Stimulated activated CD4-positive, alpha-beta T cell treated with anti-CD3 and anti-CD28 coated beads, Interleukin-12 subunit alpha, Interleukin-12 subunit beta, amount 100 ng/mL, for 48 hours (primary cell): Measurements from ENCODE around the gene TUBA4B.
A peak's percentile ranks its signal among the peaks of the same experiment; 100 is the strongest.
"Not testable (repeated sequence)": the region's sequence is repeated elsewhere in the genome, so short reads cannot be mapped to it uniquely, and the experiment has no call there.

Source experiments
- DNase-seq, 3 donors: peaks; one replicate each; pipeline ENCODE4 v3.0.0-alpha.2; 2020; ENCODE audit warnings: low read depth in 2 of 3, low spot score in 1 of 3

The TUBA4B gene

DNA sequence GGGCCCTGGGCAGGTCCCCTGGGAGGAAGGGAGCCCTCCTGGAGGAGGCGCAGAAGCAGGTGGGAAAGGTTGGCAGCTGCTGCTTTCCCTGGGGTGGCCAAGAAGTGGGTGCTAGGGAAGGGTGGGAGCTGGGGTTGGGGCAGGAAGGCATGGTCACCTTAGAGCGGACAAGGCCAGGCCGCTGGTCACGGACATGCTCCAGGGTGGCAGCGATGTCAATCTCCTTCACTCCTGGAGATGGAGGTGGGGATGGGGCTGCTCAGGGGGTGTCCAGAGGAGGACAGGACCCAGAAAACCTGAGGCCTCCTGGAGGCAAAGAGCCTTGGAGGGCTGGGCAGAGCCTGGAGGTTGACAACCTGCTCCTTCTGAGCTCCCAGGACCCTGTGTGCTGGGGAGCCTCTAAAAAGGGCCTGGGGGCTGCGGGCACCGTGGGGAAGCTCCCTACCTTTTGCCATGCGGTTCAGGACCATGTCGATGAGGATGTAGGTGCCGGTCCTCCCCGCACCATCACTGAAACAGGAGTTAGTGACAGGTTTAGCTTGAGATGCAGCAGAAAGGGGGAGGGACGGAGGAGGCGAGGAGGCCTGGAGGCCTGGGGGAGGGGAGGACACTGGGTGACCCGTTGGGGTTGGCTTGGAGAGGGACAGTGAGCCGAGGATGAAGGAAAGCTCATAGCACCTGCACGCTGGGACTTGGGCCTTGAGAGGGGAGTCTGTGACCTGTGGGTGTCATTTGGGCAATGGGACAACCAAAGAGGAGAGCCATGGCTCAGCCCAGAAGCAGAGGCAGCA lies 37.5 kb downstream of the TUBA4B start:
- DNase-seq = no peak

DNA sequence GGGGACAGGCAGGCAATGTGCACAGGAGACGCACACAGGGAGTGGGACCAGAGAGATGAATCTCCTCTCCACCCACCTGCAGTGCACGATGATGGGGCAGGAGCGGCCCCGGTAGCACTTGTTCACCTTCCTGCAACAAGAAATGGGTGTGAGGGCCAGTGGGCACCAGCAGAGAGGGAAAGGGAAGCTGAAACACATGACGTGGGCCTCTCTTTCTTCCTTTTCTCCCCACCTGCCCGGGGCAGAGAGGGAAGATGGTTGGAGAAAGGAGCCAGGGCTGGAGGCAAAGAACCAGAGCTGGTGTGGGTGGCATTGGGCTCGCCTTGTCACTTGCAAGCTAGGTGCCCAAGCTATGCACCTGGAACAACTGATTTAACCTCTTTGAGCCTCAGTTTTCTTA lies 38.4 kb downstream of the TUBA4B start:
- DNase-seq = no peak

DNA sequence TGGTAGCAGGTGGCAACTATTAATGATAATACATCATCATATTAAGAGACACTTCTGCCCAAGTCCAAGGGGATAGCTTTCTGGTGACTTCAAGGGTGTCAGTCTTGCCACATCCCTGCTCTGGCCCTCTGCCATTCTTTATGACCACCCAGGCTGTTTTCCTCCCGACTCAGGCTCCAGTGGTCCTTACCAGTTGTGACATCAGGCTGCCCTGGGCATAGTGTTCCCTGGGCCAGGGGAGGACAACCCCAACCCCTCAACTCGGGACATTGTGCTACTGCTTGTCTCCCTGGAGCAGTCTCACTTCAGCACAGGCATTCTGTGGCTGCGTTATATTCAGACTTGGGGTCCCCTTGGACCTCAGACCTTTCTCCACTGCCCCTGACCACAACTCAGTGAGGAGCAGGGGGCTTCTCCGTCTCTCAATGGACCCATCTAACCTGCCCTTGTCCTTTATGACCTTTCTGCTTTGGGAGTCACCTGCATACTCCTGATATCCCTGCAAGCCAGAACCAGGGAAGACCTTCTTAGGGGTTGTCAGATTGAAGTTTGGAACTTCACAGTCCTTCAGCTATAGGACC lies 39.0 kb downstream of the TUBA4B start:
- no peak for DNase-seq

DNA sequence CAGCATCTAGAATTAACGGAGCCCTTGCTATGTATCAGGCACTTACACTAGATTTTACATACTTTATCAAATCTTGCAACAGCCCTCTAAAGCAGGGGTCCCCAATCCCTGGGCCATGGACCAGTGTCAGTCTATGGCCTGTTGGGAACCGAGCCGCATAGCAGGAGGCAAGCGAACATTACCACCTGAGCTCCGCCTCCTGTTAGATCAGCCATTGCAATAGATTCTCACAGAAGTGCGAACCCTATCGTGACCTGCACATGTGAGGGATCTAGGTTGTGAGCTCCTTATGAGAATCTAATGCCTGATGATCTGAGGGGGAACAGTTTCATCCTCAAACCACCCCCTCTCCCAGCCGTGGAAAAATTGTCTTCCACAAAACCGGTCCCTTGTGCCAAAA lies 39.6 kb downstream of the TUBA4B start:
- no peak for DNase-seq

DNA sequence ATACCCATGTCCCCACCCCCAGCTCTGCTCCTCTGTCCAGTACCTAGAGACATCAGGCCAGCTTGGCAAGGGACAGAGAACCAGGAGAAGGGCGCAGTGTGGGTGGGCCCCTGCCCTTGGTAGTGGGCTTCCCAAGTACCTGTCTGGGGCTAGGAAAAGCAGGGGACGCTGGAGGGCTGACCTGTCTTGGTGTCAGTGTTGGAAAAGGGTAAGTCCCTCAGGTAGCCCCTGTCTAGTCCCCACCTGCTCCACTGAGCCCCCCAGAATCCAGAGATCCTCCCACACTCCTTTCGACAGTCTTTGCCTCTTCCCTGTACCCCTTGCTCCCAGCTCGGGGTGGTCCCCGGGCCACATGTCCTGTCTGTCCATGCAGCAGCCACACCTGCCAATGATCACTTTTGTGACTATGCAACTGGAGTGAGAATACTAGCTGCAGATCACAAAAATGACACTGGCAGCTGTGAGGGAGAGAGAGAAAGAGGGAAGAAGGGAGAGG lies 40.7 kb downstream of the TUBA4B start:
- DNase-seq = no peak

DNA sequence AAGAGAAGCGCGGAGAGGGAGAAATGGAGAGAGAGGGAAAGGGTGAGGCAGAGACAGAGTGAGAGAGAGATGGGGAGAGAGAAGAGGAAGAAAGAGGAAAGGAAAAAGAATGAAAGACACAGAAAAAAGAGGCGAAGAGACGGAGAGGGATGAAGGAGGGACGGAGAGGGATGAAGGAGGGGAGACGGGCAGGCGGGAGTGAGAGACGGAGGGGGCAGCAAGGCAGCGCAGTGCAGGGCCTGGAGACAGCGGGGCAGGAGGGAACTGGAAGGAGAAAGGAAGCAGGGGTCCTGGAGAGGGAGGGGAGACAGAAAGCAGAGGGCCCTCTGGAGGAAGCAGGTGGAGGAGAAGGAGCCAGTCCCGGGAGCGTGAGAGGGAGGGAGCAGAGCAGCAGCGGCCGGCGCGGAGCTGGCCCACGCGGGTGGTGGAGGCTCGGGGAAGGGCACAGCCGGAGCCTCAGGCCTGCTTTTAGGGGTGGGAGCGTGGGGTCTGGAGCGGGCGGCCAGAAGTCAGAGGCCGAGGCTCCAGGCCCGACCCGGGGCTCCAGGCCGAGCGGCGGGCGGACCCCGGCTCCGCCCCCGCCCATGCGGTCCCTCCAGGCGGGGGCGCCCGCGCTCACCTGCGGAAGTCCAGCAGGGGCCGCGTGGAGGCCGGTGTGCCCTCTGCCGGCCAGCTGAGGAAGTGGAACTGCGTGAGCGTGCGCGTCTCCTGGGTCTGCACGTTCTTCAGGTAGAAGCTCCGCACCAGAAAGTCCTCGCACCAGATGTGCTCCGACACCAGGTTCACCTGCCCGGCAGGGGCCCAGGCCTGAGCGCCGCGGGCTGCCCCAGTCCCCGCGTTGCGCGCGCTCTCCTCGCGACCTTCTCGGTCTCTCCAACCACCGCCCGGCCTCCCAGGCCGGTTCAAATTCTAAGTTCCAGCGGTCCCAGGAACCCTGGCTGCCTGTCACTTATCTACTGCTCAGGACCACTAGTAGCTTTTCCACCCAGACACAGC lies 41.6 kb downstream of the TUBA4B start:
- DNase-seq = peak; percentile 80 to 86 (median 84)

DNA sequence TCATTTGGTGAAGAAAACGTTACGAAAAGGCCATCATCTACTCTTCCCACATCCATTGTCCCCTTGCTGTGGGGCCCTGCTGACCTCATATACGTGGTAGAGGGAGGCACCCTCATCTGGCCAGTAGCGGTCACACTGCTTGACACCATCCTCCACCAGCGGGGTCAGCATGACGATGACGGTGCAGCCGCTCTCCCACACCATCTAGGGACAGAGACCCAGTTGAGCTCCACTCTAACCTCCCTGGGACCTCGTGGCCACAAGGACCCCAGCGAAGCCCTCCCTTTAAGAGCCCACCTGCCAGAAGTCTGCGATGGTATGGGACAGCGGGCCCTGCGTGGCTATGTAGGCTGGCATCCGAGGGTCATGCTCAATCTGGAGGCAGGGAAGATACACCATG lies 43.1 kb downstream of the TUBA4B start:
- DNase-seq = no peak

DNA sequence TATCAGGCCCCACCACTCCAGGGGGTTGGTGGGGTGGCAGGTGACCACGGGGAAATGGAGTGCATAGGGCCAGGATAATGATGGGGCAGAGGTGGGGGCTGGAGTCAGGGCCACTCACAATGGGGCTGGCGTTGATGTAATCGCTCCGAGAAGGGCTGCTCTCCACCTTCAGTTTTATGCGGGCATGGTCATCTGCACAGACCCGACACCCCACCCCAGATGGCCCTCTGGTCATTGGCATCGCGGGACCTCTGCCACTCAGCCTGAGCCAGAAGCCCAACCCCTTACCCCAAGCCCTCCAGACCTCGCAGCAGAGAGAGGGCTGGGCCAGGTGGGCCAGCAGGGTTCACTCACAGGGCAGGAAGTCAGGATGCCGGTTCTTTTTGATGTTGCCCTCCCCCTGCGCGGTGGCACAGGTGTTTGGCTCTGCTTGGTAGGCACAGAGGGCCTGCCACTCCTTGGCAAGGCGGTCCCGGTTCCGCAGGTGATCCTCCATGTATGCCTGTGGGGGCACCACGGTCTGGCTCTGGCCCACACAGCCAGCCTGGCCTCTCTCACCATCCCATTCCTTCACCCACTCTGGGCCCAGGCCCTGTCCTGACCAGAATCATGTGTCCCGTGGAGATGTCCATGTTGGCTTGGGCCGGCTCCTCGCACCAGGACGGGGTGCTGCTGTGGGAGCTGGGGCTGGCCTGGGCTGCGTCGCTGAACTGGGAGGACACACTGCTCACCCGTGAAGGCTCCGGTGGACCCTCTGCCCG lies 43.8 kb downstream of the TUBA4B start:
- DNase-seq = no peak

DNA sequence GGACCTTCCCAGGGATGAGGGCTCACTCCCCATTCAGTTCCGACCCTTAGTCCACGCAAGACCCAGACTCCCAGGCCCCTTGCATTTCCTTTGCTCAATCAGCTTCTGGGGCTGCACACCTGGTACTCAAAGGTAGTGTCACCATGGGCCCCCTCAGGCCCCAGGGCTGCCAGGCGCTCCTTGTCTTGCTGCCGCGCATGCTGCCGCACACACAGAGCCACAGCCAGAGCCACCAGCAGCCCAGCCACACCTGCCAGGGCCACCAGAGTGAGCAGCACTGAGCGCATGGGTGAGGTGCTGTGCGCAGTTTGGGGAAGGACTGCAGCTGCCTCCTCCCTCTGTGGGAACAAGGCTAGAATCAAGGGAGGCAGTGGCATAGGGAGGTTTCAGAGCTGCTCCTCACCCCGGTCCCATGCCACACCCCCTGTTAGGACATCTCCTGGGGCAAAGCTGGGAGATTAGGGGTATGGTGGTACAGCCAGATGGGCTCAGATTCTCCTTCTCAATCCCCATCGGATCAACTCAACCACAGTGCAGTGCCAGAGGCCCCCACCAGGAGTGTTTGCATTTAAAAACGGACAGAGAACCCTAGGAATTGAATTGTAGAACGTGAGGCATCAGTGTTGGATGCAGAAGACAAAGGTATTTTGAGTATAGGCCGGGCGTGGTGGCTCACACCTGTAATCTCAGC lies 44.9 kb downstream of the TUBA4B start:
- no peak for DNase-seq

DNA sequence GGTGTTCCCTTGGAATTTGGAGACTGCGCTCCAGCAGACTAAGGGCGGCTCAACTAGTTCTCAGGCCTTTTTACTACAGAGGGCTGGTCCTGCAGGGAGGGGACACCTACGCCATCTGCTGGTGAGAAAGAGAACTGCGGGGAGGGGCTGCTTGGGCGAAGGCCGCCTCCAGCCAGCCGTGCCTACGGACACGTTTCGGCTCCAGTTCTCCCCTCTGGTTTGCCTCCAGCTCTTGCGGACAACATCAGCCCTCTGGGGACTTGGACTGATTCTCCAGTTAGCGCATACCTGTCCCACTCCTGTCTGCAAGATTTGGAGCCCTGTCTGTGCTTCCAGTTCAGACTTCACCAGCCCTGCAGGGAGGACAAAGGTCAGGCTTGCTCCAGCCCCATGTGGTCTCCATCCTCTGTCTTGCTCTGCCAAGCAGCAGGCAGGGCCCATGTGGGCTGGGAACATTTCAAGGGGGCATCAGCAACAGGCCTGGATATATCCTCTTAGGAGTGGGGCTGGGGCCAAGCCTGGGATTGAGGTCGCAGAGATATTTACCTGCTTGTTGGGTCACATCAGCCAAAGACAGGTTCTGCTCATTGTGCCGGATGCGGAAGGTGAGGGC lies 45.8 kb downstream of the TUBA4B start:
- peak; percentile 82 to 98 (median 87) for DNase-seq

DNA sequence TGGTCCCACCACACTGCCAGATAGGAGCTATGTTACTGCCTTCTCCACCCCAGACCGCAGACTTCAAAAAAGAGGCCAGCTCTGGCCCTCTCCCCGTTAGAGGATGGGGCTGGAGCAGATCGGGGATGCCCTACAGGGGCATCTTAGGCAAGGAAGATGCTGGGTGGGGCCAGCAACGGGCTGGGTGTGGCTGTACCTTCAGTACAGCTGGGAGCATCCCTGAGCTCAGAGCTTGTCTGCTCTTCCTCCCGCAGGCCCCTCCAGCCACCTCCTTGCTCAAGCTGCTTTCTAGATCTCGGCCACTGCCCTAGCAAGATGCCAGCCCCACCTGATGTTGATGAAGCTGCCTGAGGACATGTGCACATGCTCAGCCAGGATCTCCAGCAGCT lies 46.3 kb downstream of the TUBA4B start:
- DNase-seq = no peak

DNA sequence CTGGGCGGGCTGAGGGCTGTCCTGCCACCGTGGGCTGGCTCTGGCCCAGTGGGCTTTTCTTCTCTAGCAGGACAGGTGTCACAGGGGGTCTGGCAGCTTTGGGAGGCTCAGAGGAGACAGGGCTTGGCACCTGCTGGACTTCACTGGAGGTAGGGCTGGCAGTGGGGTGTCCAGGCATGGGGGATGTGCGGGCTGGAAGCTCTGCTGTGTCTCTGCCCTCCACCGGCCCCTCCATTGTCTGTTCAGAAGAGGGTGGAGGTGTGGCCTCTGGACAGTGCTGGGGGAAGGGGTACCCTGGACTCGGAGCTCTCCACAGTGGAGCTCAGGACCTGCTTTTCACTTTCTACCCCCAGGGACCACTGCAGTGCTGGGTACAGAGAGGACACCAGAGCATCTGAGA lies 47.0 kb downstream of the TUBA4B start:
- DNase-seq = no peak

DNA sequence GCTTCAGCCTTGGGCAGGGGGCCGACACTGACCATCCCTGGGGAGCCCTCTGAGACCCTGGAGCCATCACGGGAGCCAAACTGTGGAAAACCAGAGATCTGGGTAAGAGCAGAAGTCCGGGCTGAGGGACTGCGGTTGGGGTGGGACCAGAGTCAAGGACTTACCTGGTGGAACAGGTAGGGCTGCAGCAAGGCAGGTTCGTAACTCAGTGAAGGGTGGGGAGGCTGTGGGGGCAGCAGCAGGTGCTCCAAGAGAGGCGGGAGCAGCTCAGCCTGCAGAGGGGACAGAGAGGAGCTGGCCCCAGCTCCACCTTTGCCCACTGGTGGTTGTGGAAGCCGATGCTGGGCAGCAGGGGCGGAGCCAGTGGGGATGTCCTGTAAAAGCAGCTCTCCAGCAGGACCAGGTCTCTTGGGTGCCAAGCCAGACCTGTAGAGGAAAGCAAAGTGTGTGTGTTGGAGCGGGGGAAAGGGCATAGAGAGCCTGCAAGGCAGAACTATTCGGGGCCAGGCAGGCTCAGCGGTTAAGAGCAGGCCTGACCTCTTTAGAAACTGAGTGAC lies 49.4 kb downstream of the TUBA4B start:
- no peak for DNase-seq

DNA sequence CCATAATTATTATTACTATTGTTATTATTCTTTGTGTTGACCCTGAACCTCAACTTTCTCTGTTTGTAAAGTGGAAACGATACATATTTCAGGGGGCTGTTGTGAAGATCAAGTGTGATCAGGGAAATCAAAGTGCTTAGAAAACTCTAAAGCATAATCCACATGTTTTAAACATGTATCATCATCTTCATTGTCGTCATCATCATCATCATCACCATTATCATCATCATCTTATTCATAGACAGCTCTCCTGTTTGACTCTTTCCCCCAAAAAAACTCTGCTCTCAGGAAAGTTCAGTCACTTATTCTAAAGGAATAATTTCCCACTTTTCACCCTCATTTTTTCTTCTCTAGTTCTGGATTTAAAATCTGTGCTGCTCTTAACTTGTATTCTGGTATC lies 51.2 kb downstream of the TUBA4B start:
- no peak for DNase-seq

DNA sequence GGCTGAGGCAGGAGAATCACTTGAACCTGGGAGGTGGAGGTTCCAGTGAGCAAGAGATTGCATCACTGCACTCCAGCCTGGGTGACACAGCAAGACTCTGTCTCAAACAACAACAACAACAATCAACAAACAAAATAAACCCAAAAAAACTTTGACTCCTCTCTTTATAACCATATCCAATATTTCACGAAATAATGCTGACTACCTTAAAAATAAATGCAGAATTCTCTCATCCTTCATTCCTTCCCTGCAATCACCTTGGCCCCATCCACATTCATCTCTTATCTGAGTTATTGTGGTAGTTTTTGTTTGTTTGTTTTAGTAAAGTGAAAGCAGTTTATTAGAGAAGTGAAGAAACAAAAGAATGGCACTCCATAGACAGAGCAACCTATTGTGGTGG lies 53.0 kb downstream of the TUBA4B start:
- DNase-seq = no peak

DNA sequence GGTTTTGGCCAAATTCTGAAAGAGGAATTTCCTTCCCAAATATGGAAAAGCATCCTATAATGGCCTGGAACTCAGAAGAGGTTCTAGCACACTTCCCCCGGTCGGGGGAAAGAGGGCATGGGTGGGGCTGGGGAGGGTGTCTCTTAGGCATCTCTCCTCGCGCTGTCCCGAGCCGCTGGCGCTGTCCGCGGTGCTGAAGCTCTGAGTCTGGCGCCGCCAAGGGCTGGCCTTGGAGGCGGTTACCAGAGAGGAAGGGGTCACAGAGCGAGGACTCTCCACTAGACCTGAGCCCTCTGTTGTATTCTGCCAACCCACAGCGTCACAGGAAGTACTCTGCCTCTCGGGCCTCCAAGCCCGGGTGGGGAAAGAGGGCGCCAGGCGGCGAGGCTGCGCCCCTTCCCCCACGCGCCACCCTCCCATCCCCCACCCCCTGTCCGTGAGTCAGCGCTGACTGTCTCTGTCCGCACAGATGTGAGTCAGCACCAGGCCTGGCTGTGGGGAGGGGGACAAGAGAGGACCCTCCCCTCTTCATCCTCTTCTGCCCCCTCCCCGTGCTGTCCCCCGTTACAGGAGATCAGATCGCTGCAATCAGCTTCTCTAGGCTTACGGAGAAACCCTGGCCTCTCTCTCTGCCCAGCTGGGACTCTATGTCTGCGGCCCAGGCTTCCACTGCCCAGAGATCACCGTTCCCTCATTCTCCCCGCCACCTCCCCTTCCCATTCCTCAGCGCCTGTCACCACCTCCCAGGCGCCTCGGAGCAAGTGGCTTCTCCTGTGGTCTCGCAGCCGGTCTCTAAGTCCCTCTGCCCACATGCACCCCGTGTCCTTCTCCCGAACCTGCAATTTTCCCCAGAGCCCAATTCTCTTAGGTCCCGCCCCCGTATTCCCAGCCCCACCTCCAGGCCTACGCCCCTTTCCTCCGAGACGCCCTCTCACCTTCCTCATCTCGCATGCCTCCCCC lies 55.4 kb downstream of the TUBA4B start:
- peak; percentile 34 to 62 (median 60) for DNase-seq

DNA sequence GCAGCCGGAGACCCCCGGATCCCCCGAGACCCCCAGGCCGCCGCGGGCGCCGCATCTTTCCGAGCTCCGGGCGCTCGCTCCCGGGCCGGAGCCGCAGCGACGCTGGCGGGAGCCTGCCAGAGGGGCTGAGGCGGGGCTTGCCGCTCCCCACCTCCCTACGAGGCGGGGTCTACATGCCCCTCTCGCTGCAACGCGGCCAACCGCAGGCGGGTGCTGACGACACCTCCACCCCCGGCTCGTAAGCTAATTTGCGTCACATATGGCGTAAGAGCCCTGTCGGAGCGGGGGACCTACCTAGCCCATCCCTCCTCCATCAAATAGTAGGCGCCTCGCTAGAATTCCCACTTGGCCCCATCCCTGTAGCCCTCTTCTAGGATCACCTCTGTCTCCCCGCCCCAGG lies 56.2 kb downstream of the TUBA4B start, which contains the start of gene PTPRN:
Gene PTPRN (minus strand): TSS at position 124 of the 400 bp plus-strand sequence. CDS start 69 bp downstream, at position 55.
- no peak for DNase-seq

DNA sequence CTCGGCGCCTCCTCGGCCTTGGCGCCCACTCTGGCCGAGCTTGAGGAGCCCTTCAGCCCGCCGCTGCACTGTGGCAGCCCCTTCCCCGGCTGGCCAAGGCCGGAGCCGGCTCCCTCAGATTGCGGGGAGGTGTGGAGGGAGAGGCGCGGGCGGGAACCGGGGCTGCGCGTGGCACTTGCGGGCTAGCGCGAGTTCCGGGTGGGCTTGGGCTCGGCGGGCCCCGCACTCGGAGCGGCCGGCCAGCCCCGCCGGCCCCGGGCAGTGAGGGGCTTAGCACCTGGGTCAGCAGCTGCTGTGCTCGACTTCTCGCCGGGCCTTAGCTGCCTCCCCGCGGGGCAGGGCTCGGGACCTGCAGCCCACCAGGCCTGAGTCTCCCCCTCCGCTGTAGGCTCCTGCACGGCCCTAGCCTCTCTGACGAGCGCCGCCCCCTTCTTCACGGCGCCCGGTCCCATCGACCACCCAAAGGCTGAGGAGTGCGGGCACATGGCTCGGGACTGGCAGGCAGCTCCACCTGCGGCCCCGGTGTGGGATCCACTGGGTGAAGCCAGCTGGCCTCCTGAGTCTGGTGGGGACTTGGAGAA lies 59.7 kb downstream of the TUBA4B start:
- DNase-seq = not testable (repeated sequence)
